Fibroblast of pulmonary artery (primary cell): ENCODE results near the gene CSTF3.
"Not testable (repeated sequence)": the region's sequence is repeated elsewhere in the genome, so short reads cannot be mapped to it uniquely, and the experiment has no call there.

Experiments
- DNase-seq: peaks from one replicate; pipeline ENCODE4 v3.0.0-alpha.2; 2010; ENCODE audit warnings: low read depth
- H3K4me3 ChIP-seq: replicated peaks from 2 replicates; pipeline ENCODE4 v1.5.1; 2011; ENCODE audit warnings: low read depth, mild to moderate bottlenecking, control low read depth, low read length, moderate library complexity
- CTCF ChIP-seq: IDR thresholded peaks from 2 replicates; pipeline ENCODE4 v1.5.1; 2011; ENCODE audit warnings: mild to moderate bottlenecking, control low read depth, low read length, inconsistent platforms; ENCODE audit errors: missing control alignments

CSTF3 gene

GRCh38 chr11:33125025-33125424 lies 36.3 kb downstream of the CSTF3 start:
- TF ChIP-seq CTCF, result no peak
- no peak for DNase-seq
- H3K4me3 ChIP-seq, result no peak overlapping the region

- DNase-seq, H3K4me3 ChIP-seq: not testable (repeated sequence)
Observed at GRCh38 chr11:33122696-33123095, 38.6 kb downstream of the CSTF3 start.

GRCh38 chr11:33116535-33116934 lies 44.7 kb downstream of the CSTF3 start:
- DNase-seq, result peak; percentile 6
- H3K4me3 ChIP-seq, result no peak overlapping the region
- TF ChIP-seq CTCF, result no peak

- DNase-seq, result no peak
- H3K4me3 ChIP-seq, result no peak overlapping the region
- no peak for TF ChIP-seq CTCF
Observed at GRCh38 chr11:33110083-33110482, 51.2 kb downstream of the CSTF3 start.

GRCh38 chr11:33109294-33109895 lies 51.9 kb downstream of the CSTF3 start:
- TF ChIP-seq CTCF, result no peak
- DNase-seq, result no peak
- no peak overlapping the region for H3K4me3 ChIP-seq

GRCh38 chr11:33103836-33104235 lies 57.4 kb downstream of the CSTF3 start:
- no peak for TF ChIP-seq CTCF
- H3K4me3 ChIP-seq, result no peak overlapping the region
- no peak for DNase-seq

DNA sequence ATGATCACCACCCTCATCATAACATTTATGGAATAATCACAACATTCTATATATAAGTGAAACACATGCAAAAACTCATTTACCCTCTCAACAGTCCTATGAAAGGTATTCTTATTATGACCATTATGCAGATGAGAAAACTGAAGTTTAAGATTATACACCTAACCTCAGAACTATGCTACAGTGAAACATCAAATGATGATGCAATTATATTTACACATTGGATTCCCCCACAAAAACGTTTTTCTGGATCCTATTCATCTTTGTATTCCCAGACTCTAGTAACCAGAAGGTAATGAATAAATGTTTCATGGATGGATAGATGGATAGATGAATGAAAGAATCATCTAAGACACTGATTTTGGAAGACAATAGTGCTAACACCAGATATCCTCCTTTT lies 67.1 kb downstream of the CSTF3 start:
- no peak overlapping the region for H3K4me3 ChIP-seq
- TF ChIP-seq CTCF, result no peak
- DNase-seq, result no peak
